VCaP (cell line): ENCODE measurements around the gene ACACA.

Experiments
- H3K27ac ChIP-seq: fragments of 450-650 bp; 2 replicates; pipeline ENCODE4 v1.5.1; 2017
- CTCF ChIP-seq: fragments of 450-650 bp; conservative IDR thresholded peaks from 2 replicates; pipeline ENCODE4 v1.5.1; 2017; ENCODE audit warnings: mild to moderate bottlenecking, moderate library complexity

The ACACA gene

GRCh38 chr17:37060928-37061327 lies 345.7 kb downstream of the ACACA start:
- no peak overlapping the region for H3K27ac ChIP-seq
- no peak for TF ChIP-seq CTCF

- no peak overlapping the region for H3K27ac ChIP-seq
- no peak for TF ChIP-seq CTCF
Measured at GRCh38 chr17:37060094-37060493, 346.5 kb downstream of the ACACA start.

GRCh38 chr17:37059493-37059892 lies 347.1 kb downstream of the ACACA start:
- TF ChIP-seq CTCF: no peak
- H3K27ac ChIP-seq: no peak overlapping the region

GRCh38 chr17:37056622-37057021 lies 350.0 kb downstream of the ACACA start:
- no peak overlapping the region for H3K27ac ChIP-seq
- no peak for TF ChIP-seq CTCF

GRCh38 chr17:37054894-37055293 lies 351.7 kb downstream of the ACACA start:
- no peak overlapping the region for H3K27ac ChIP-seq
- no peak for TF ChIP-seq CTCF

- no peak for TF ChIP-seq CTCF
Measured at GRCh38 chr17:37052450-37052849, 354.2 kb downstream of the ACACA start.

GRCh38 chr17:37051833-37052232 lies 354.8 kb downstream of the ACACA start:
- no peak overlapping the region for H3K27ac ChIP-seq
- no peak for TF ChIP-seq CTCF

More at GRCh38 chr17:37052450-37052849, 354.2 kb downstream of the ACACA start:
- no peak overlapping the region for H3K27ac ChIP-seq

- no peak for TF ChIP-seq CTCF
- H3K27ac ChIP-seq: no peak overlapping the region
Measured at GRCh38 chr17:37051381-37051780, 355.3 kb downstream of the ACACA start.
